ENCODE results near the gene EPYC. TPM values are rescaled to one million over a fixed set of nuclear protein-coding genes. Genes with fewer than 3 reads are reported as not detected.

EPYC gene
- total RNA-seq, 2 experiments from 2014 or later = not detected

- no peak overlapping the region for H2AFZ ChIP-seq (ENCODE audit: low read length)
- H3K4me2 ChIP-seq (ENCODE audit: low read length) = no peak overlapping the region
- H3K9me3 ChIP-seq (ENCODE audit: low read length) = no peaks in the 10 kb centered on the region
- TF ChIP-seq CTCF (conservative IDR thresholded peaks at IDR 0.05; ENCODE audit: low read length) = no peak
- no peak for TF ChIP-seq EZH2phosphoT487 (IDR thresholded peaks at IDR 0.05; ENCODE audit: borderline replicate concordance, low read depth, low read length)
- POLR2A ChIA-PET = no interaction called here
- no peaks in the 10 kb centered on the region for H3K79me2 ChIP-seq (ENCODE audit: insufficient read depth, low read depth, low read length)
- BruUV-seq (replicated peaks) = no TSS peak
- no peaks in the 10 kb centered on the region for H3K4me1 ChIP-seq (ENCODE audit: insufficient read depth, low read length, poor library complexity, severe bottlenecking)
- CTCF ChIA-PET (ENCODE audit: unreplicated experiment) = no interaction called here
- intact Hi-C loops (cut with micrococcal nuclease; ENCODE audit: unreplicated experiment) = loop anchor here (5.0 kb wide), 1 partner anchor 1921 kb away; no protein-coding TSS in a partner anchor
- no peaks in the 10 kb centered on the region for H3K36me3 ChIP-seq (ENCODE audit: insufficient read depth, low read length)
- H4K20me1 ChIP-seq (ENCODE audit: insufficient read depth, low read length) = no peaks in the 10 kb centered on the region
- H3K4me3 ChIP-seq (ENCODE audit: low read depth, low read length, poor library complexity, severe bottlenecking) = no peak overlapping the region
- no peak for DNase-seq (ENCODE audit: low spot score)
- no peak overlapping the region for H3K27ac ChIP-seq (ENCODE audit: low read depth, low read length, poor library complexity, severe bottlenecking)
- H3K9me2 ChIP-seq (ENCODE audit: insufficient read depth, low read length) = no peaks in the 10 kb centered on the region
Observed at GRCh38 chr12:90938451-90938850, 66.3 kb downstream of the EPYC start.

- no TSS peak for BruUV-seq (replicated peaks)
- Histone ChIP-seq H3K36me3 (ENCODE audit: insufficient read depth, low read length) (no peaks in the 10 kb centered on the region), H3K4me2 (ENCODE audit: low read length) (no peak overlapping the region), H3K79me2 (ENCODE audit: insufficient read depth, low read depth, low read length) (no peaks in the 10 kb centered on the region), H3K9me3 (ENCODE audit: low read length) (no peaks in the 10 kb centered on the region), H3K9me2 (ENCODE audit: insufficient read depth, low read length) (no peaks in the 10 kb centered on the region), H3K4me1 (ENCODE audit: insufficient read depth, low read length, poor library complexity, severe bottlenecking) (no peaks in the 10 kb centered on the region), H4K20me1 (ENCODE audit: insufficient read depth, low read length) (no peaks in the 10 kb centered on the region), H3K4me3 (ENCODE audit: low read depth, low read length, poor library complexity, severe bottlenecking) (no peak overlapping the region), H2AFZ (ENCODE audit: low read length) (no peak overlapping the region), H3K27ac (ENCODE audit: low read depth, low read length, poor library complexity, severe bottlenecking) (no peak overlapping the region)
- TF ChIP-seq EZH2phosphoT487 (IDR thresholded peaks at IDR 0.05; ENCODE audit: borderline replicate concordance, low read depth, low read length) (no peak), CTCF (conservative IDR thresholded peaks at IDR 0.05; ENCODE audit: low read length) (no peak)
- DNase-seq (ENCODE audit: low spot score) = no peak
- POLR2A ChIA-PET = no interaction called here
- CTCF ChIA-PET (ENCODE audit: unreplicated experiment) = no interaction called here
- intact Hi-C loops (cut with micrococcal nuclease; ENCODE audit: unreplicated experiment) = loop anchor here (5.0 kb wide), 1 partner anchor 1920 kb away; no protein-coding TSS in a partner anchor
Observed at GRCh38 chr12:90937651-90938050, 67.1 kb downstream of the EPYC start.

- Histone ChIP-seq H3K4me1 (ENCODE audit: insufficient read depth, low read length, poor library complexity, severe bottlenecking) (no peaks in the 10 kb centered on the region), H3K27ac (ENCODE audit: low read depth, low read length, poor library complexity, severe bottlenecking) (no peak overlapping the region), H3K4me2 (ENCODE audit: low read length) (no peak overlapping the region), H2AFZ (ENCODE audit: low read length) (no peak overlapping the region), H3K9me3 (ENCODE audit: low read length) (no peaks in the 10 kb centered on the region), H4K20me1 (ENCODE audit: insufficient read depth, low read length) (no peaks in the 10 kb centered on the region), H3K79me2 (ENCODE audit: insufficient read depth, low read depth, low read length) (no peaks in the 10 kb centered on the region), H3K36me3 (ENCODE audit: insufficient read depth, low read length) (no peaks in the 10 kb centered on the region), H3K4me3 (ENCODE audit: low read depth, low read length, poor library complexity, severe bottlenecking) (no peak overlapping the region), H3K9me2 (ENCODE audit: insufficient read depth, low read length) (no peaks in the 10 kb centered on the region)
- BruUV-seq (replicated peaks) = no TSS peak
- ChIA-PET CTCF (ENCODE audit: unreplicated experiment) (no interaction called here), POLR2A (interaction anchor here (0.6 to 1.1 kb wide), 4 partner anchors 10 to 1703 kb away, joined by 3 to 4 read pairs (median 3); no protein-coding TSS in a partner anchor)
- TF ChIP-seq EZH2phosphoT487 (IDR thresholded peaks at IDR 0.05; ENCODE audit: borderline replicate concordance, low read depth, low read length) (no peak), CTCF (conservative IDR thresholded peaks at IDR 0.05; ENCODE audit: low read length) (0 out of 2 replicates have a peak, but pooled peaks have one; percentile 21)
- intact Hi-C loops (cut with micrococcal nuclease; ENCODE audit: unreplicated experiment) = loop anchor here (5.0 kb wide), 1 partner anchor 1919 kb away; no protein-coding TSS in a partner anchor
- no peak for DNase-seq (ENCODE audit: low spot score)
Observed at GRCh38 chr12:90936230-90937005, 68.4 kb downstream of the EPYC start.

All from OCI-LY7 (cell line).